Adrenal gland (tissue), 5 donors: ENCODE data around the gene CDYL2.

ENCODE experiments used
- POLR2A ChIP-seq, 2 donors: fragments of 450-650 bp; IDR thresholded peaks; one replicate each; pipeline ENCODE4 v1.6.1; 2017; ENCODE audit warnings: antibody characterized with exemption in 2 of 2, mild to moderate bottlenecking in 2 of 2, moderate library complexity in 1 of 2
- TF ChIP-seq, protein P1 (sequence below), 6 experiments: fragments of 450-650 bp in 4 of 6; fragments of 200-600 bp in 2 of 6; sonication (generic) in 1 of 6; IDR thresholded peaks; 1 replicate in 5 of 6; 2 replicates in 1 of 6; pipeline versions ENCODE4 v1.5.1 to v1.8.0; 2016 to 2021; ENCODE audit warnings: antibody characterized with exemption in 6 of 6, mild to moderate bottlenecking in 2 of 6, moderate library complexity in 1 of 6
- donor health status: DM: no; HTN: no; CAD: no.

- TF ChIP-seq, protein P1, sequence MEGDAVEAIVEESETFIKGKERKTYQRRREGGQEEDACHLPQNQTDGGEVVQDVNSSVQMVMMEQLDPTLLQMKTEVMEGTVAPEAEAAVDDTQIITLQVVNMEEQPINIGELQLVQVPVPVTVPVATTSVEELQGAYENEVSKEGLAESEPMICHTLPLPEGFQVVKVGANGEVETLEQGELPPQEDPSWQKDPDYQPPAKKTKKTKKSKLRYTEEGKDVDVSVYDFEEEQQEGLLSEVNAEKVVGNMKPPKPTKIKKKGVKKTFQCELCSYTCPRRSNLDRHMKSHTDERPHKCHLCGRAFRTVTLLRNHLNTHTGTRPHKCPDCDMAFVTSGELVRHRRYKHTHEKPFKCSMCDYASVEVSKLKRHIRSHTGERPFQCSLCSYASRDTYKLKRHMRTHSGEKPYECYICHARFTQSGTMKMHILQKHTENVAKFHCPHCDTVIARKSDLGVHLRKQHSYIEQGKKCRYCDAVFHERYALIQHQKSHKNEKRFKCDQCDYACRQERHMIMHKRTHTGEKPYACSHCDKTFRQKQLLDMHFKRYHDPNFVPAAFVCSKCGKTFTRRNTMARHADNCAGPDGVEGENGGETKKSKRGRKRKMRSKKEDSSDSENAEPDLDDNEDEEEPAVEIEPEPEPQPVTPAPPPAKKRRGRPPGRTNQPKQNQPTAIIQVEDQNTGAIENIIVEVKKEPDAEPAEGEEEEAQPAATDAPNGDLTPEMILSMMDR (IDR thresholded peaks at IDR 0.05), result no peak
- no peak for TF ChIP-seq POLR2A (IDR thresholded peaks at IDR 0.05)
Measured at GRCh38 chr16:80752541-80752940, 51.9 kb downstream of the CDYL2 start.
